PC-3 (cell line): ENCODE results near the gene CACNA1C. TPM values are rescaled to one million over a fixed set of nuclear protein-coding genes. Genes with fewer than 3 reads are reported as not detected.

Experiments
- ATAC-seq: fragments of 200-7000 bp; cut with Tn5 transposase; 2 replicates; pipeline ENCODE4 v1.9.1; 2020; ENCODE audit warnings: mild to moderate bottlenecking, moderate library complexity
- BruUV-seq: library from RNA; stranded (reverse); fragments of 400-500 nt; replicated peaks from 2 replicates; lab custom pipeline; 2021; lab: Mats Ljungman, UMichigan
- CTCF ChIA-PET: fragments of 300-600 bp; sonication (Branson Sonifier 250); formaldehyde crosslinking; loops from one replicate; lab custom pipeline; 2022; ENCODE audit warnings: antibody characterized with exemption; lab: Charles Lee
- POLR2A ChIA-PET: fragments of 300-600 bp; sonication (Branson Sonifier 250); formaldehyde crosslinking; loops from one replicate; lab custom pipeline; 2022; ENCODE audit warnings: antibody characterized with exemption; ENCODE audit not compliant: unreplicated experiment; lab: Charles Lee
- DNase-seq: peaks from one replicate; pipeline ENCODE4 v3.0.0-alpha.2; 2015
- H2AFZ ChIP-seq: fragments of 300-600 bp; sonication (generic); 2 replicates; pipeline ENCODE4 v1.6.0; 2016; ENCODE audit warnings: antibody characterized with exemption, low read length
- H3F3A ChIP-seq: fragments of 300-600 bp; sonication (generic); one replicate; pipeline ENCODE4 v1.6.0; 2017; ENCODE audit warnings: antibody characterized with exemption, low read length, control low read depth, mild to moderate bottlenecking; ENCODE audit not compliant: unreplicated experiment
- H3K27ac ChIP-seq: fragments of 300-600 bp; sonication (generic); 2 replicates; pipeline ENCODE4 v1.5.1; 2016; ENCODE audit warnings: mild to moderate bottlenecking, low read length
- H3K27me3 ChIP-seq: fragments of 300-600 bp; sonication (generic); 2 replicates; pipeline ENCODE4 v1.6.1; 2016; ENCODE audit warnings: low read length, mixed read lengths
- H3K36me3 ChIP-seq: fragments of 300-600 bp; sonication (generic); 2 replicates; pipeline ENCODE4 v1.6.1; 2016; ENCODE audit warnings: low read depth, mixed run types, low read length, mixed read lengths
- H3K4me1 ChIP-seq: fragments of 300-600 bp; sonication (generic); 2 replicates; pipeline ENCODE4 v1.5.1; 2016; ENCODE audit warnings: low read length; ENCODE audit not compliant: insufficient read depth
- H3K4me2 ChIP-seq: fragments of 300-600 bp; sonication (generic); 2 replicates; pipeline ENCODE4 v1.6.0; 2016; ENCODE audit warnings: low read length
- H3K4me3 ChIP-seq: fragments of 300-600 bp; sonication (generic); 2 replicates; pipeline ENCODE4 v1.5.1; 2016; ENCODE audit warnings: mild to moderate bottlenecking, low read length, mixed read lengths
- H3K79me2 ChIP-seq: fragments of 300-600 bp; sonication (generic); 2 replicates; pipeline ENCODE4 v1.6.1; 2017; ENCODE audit warnings: low read length, mixed read lengths
- H3K9ac ChIP-seq: fragments of 300-600 bp; sonication (generic); 2 replicates; pipeline ENCODE4 v1.6.0; 2016; ENCODE audit warnings: mild to moderate bottlenecking, low read length
- H3K9me2 ChIP-seq: fragments of 300-600 bp; sonication (generic); replicated peaks from 2 replicates; pipeline ENCODE4 v1.6.1; 2016; ENCODE audit warnings: mixed run types, low read length, mixed read lengths
- H3K9me3 ChIP-seq: fragments of 300-600 bp; sonication (generic); 2 replicates; pipeline ENCODE4 v1.6.1; 2016; ENCODE audit warnings: low read length, mixed read lengths
- H4K20me1 ChIP-seq: fragments of 300-600 bp; sonication (generic); 2 replicates; pipeline ENCODE4 v1.6.1; 2016; ENCODE audit warnings: low read length, mixed read lengths
- CTCF ChIP-seq: fragments of 300-600 bp; sonication (generic); conservative IDR thresholded peaks from 2 replicates; pipeline ENCODE4 v1.5.1; 2017; ENCODE audit warnings: antibody characterized with exemption, low read depth, mild to moderate bottlenecking, low read length
- EZH2 ChIP-seq: fragments of 300-600 bp; sonication (generic); IDR thresholded peaks from one replicate; pipeline ENCODE4 v1.6.1; 2017; ENCODE audit warnings: antibody characterized with exemption, mild to moderate bottlenecking, low read length; ENCODE audit not compliant: unreplicated experiment
- EZH2phosphoT487 ChIP-seq: fragments of 300-600 bp; sonication (generic); IDR thresholded peaks from 2 replicates; pipeline ENCODE4 v1.6.1; 2018; ENCODE audit warnings: mild to moderate bottlenecking, antibody characterized with exemption, low read length, borderline replicate concordance
- intact Hi-C: fragments of 100-400 bp; cut with micrococcal nuclease; formaldehyde crosslinking; loops from 2 replicates; pipeline ENCODE4 v1.9.0; 2023
- total RNA-seq: library from RNA; depleted of rRNA; stranded (reverse); fragments of >200 nt; gene quantifications from 2 replicates; pipeline ENCODE4 v1.2.3, GENCODE V29; 2014

CACNA1C gene
- total RNA-seq, 1 experiment from 2014 or later = not detected

- DNase-seq (no peak), ATAC-seq (no peak)
- Histone ChIP-seq H3K9me3 (no peaks in the 10 kb centered on the region), H3K36me3 (no peaks in the 10 kb centered on the region), H3K27ac (no peak overlapping the region), H3K4me1 (no peaks in the 10 kb centered on the region), H3K79me2 (no peaks in the 10 kb centered on the region), H3K4me3 (no peak overlapping the region), H3K9ac (no peak overlapping the region), H3K27me3 (peaks cover 95% of the 10 kb centered on the region), H3K9me2 (no peaks in the 10 kb centered on the region), H3K4me2 (no peak overlapping the region), H4K20me1 (no peaks in the 10 kb centered on the region), H2AFZ (no peak overlapping the region), H3F3A (no peaks in the 10 kb centered on the region)
- ChIA-PET POLR2A (no interaction called here), CTCF (no interaction called here)
- TF ChIP-seq EZH2 = no peak
- no peak for TF ChIP-seq CTCF
- no peak for TF ChIP-seq EZH2phosphoT487
- BruUV-seq = no TSS peak
- intact Hi-C loops = no loop called here
Measured at GRCh38 chr12:2492236-2492635, 439.4 kb downstream of the CACNA1C start.

GRCh38 chr12:2493086-2493485, 440.3 kb downstream of the CACNA1C start:
- Histone ChIP-seq H3K36me3 (no peaks in the 10 kb centered on the region), H3K4me2 (no peak overlapping the region), H3K9ac (no peak overlapping the region), H3K9me2 (no peaks in the 10 kb centered on the region), H3K27me3 (peaks cover 91% of the 10 kb centered on the region), H3K27ac (no peak overlapping the region), H3F3A (no peaks in the 10 kb centered on the region), H3K4me3 (no peak overlapping the region), H3K4me1 (no peaks in the 10 kb centered on the region), H3K9me3 (no peaks in the 10 kb centered on the region), H2AFZ (no peak overlapping the region), H4K20me1 (no peaks in the 10 kb centered on the region), H3K79me2 (no peaks in the 10 kb centered on the region)
- CTCF ChIA-PET = no interaction called here
- ATAC-seq (no peak), DNase-seq (no peak)
- BruUV-seq = no TSS peak
- intact Hi-C loops = no loop called here
- POLR2A ChIA-PET = no interaction called here
- TF ChIP-seq CTCF (no peak), EZH2 (no peak), EZH2phosphoT487 (no peak)

- H3K9me3 ChIP-seq = no peaks in the 10 kb centered on the region
- H3K36me3 ChIP-seq = no peaks in the 10 kb centered on the region
- H3K4me1 ChIP-seq = no peaks in the 10 kb centered on the region
- no peaks in the 10 kb centered on the region for H3F3A ChIP-seq
- no peak overlapping the region for H3K27ac ChIP-seq
- DNase-seq (no peak), ATAC-seq (no peak)
- no peak overlapping the region for H3K4me3 ChIP-seq
- ChIA-PET CTCF (no interaction called here), POLR2A (no interaction called here)
- H2AFZ ChIP-seq = no peak overlapping the region
- no peaks in the 10 kb centered on the region for H3K9me2 ChIP-seq
- H3K4me2 ChIP-seq = no peak overlapping the region
- H3K27me3 ChIP-seq = peaks cover 91% of the 10 kb centered on the region
- H3K9ac ChIP-seq = no peak overlapping the region
- no peaks in the 10 kb centered on the region for H4K20me1 ChIP-seq
- BruUV-seq = no TSS peak
- H3K79me2 ChIP-seq = no peaks in the 10 kb centered on the region
- intact Hi-C loops = no loop called here
- TF ChIP-seq CTCF (no peak), EZH2 (no peak), EZH2phosphoT487 (no peak)
Measured at GRCh38 chr12:2494486-2495192, 441.9 kb downstream of the CACNA1C start.
